HL-60/S4 treated with retinoic acid at 250 ng/mL for 4 days and 3 days (cell line): Measurements from ENCODE around the gene SMAD4.
"Not testable (repeated sequence)": the region's sequence is repeated elsewhere in the genome, so short reads cannot be mapped to it uniquely, and the experiment has no call there.

Experiments
- in situ Hi-C: fragments of 300-500 bp; cut with MboI; formaldehyde crosslinking; loops from 2 replicates; pipeline ENCODE4 v1.7.0; 2022; ENCODE audit warnings: low sequenced_read_pairs

Gene SMAD4

DNA sequence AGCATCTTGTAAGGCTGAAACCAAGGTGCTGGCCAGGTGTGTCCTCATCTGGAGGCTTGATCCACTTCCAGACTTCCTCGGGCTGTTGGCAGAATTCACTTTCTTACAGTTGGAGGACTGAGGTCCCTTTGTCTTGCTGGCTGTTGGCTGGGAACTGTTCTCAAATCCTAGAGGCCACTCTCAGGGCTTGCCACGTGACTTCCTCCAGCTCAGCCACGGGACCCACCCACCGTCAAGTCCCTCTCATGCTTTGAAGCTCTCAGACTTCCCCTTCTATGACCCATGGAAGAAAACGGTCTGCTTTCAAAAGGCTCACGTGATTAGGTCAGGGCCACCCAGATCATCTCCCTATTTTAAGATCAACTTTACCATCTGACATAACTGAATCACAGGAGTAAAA is 77.1 kb downstream of the SMAD4 start:
- in situ Hi-C loops, result no loop called here

DNA sequence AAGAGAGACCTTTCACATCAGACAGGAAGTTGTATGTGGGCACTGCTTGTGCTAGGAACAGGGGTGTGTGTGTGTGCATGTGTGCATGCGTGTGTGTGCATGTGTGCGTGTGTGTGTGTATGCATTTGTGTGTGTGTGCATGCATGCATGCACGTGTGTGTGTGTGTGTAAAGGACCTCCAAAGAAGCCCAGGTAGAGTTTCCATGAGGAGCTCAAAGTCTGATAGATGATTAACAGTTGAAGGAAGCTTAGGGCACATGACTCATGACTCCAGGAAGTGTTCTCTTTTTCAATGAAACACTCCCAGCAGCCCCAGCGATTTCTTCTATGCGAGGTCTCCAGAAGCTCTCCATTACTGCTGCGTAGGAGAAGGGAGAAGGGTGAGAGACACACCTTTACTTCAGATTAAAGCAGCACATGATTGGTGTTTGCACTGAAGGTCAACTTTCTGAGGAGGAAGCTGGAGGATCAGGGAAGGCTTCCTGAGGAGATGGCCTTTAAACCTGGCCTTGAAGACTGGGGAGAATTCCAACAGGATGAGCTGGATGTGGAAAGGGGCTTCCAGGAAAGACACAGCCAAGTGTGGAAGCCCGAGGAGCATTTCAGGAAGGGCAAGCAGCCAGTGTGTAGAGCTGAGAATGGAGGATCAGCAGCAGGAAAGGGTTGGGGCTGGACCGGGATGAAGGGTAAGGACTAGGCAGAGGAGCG is 77.7 kb downstream of the SMAD4 start:
- in situ Hi-C loops, result no loop called here

DNA sequence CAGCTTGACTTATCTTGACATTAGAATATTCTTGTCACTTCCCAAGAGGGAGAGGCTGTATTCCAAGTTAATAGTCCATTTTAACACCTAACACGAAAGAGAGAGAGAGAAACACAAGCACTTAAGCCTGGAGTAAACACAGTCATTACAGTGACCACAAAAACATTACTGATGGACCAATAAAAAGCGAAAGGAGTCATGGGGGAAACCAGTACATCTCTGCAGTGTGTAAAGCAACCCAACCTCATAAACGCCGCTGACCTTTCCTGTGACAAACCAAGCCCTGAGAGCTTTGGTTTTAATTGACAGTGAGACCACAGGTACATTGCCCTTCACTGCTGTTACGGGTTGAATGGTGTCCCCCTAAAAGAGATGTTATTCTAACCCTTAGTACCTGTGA is 78.3 kb downstream of the SMAD4 start:
- in situ Hi-C loops, result no loop called here

DNA sequence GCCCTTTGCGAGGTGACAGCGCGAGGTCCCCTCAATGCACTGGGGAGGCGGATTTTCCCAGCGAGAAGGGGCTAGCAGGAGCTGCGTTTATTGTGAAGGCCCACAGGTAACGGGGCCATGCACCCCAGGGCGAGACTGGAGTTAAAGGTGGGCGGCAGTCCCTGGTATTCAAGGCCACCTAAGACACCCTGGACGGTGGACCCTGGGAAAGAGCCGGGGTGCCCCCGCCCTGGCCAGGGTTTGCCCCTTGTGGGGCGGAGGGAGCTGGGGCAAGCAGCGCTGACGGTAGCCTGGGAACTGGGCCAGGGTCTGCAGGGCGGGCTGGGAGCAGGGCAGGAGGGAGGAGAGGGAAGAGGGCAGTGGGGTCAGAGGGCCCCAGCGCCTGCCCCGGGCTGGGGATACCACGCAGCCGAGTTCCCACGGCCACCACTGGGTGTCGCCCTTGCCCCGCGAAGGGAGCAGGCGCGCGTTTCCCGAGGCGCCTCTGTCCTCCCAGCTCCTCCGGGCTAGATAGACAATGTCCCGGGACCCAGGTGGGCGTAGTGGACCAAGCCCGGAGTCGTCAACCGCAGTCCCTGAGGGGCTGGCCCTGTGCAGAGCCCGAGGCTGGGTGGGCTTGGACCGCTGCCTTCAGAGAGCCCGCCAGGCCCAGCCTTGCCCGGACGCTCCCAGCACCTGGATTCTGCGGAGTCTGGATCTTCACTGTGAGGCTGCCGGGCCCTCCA is 80.2 kb downstream of the SMAD4 start:
- in situ Hi-C loops, result no loop called here

DNA sequence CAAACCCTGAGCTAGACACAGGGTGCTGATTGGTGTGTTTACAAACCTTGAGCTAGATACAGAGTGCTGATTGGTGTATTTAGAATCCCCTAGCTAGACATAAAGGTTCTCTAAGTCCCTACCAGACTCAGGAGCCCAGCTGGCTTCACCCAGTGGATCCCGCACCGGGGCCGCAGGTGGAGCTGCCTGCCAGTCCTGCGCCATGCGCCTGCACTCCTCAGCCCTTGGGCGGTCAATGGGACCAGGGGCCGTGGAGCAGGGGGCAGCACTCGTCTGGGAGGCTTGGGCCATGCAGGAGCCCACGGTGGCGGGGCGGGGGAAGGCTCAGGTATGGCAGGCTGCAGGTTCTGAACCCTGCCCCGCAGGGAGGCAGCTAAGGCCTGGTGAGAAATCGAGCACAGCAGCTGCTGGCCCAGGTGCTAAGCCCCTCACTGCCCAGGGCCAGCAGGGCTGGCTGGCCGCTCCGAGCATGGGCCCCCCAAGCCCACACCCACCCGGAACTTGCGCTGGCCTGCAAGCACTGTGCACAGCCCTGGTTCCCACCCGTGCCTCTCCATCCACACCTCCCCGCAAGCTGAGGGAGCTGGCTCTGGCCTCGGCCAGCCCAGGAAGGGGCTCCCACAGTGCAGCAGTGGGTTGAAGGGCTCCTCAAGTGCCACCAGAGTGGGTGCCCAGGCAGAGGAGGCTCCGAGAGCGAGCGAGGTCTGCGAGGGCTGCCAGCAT is 81.8 kb downstream of the SMAD4 start:
- in situ Hi-C loops, result not testable (repeated sequence)

DNA sequence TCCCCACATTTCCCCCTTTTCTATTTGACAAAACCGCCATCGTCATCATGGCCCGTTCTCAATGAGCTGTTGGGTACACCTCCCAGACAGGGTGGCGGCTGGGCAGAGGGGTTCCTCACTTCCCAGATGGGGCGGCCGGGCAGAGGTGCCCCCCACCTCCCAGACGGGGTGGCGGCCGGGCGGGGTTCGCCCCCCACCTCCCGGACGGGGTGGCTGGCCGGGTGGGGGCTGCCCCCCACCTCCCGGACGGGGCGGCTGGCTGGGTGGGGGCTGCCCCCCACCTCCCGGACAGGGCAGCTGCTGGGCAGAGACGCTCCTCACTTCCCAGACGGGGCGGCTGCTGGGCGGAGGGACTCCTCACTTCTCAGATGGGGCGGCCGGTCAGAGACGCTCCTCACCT is 87.0 kb downstream of the SMAD4 start:
- in situ Hi-C loops, result not testable (repeated sequence)

DNA sequence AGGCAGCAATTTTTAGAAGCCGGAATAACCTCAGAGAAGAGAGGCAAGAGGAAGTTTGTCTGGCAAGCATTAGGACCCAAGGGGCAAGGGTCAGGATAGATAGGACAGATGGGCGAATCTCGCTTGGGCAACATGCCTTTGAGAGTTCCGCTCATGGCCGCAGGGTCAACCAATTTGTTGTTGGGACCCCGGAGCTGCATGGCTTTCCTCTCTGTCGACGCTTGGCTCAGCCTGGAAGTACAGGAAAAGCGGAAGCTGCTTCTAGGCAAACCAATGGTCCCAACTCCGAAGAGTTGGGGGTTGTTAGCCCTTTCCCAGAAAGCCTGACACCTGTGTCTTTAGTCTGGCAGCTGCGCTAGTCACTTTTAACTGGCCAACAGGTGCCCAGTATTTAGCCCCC is 89.5 kb downstream of the SMAD4 start:
- in situ Hi-C loops, result not testable (repeated sequence)

DNA sequence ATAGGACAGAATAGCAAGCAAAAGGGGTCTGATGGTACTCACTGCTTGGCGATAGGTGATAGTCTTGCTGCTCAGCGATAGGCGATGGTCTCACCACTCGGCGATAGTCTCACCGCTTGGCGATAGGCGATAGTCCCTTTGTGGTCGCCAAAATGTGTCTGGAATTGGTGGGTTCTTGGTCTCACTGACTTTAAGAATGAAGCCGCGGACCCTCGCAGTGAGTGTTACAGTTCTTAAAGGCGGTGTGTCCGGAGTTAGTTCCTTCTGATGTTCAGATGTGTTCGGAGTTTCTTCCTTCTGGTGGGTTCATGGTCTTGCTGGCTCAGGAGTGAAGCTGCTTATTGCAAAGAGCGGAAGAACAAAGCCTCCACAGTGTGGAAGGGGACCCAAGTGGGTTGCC is 90.0 kb downstream of the SMAD4 start:
- in situ Hi-C loops, result not testable (repeated sequence)

DNA sequence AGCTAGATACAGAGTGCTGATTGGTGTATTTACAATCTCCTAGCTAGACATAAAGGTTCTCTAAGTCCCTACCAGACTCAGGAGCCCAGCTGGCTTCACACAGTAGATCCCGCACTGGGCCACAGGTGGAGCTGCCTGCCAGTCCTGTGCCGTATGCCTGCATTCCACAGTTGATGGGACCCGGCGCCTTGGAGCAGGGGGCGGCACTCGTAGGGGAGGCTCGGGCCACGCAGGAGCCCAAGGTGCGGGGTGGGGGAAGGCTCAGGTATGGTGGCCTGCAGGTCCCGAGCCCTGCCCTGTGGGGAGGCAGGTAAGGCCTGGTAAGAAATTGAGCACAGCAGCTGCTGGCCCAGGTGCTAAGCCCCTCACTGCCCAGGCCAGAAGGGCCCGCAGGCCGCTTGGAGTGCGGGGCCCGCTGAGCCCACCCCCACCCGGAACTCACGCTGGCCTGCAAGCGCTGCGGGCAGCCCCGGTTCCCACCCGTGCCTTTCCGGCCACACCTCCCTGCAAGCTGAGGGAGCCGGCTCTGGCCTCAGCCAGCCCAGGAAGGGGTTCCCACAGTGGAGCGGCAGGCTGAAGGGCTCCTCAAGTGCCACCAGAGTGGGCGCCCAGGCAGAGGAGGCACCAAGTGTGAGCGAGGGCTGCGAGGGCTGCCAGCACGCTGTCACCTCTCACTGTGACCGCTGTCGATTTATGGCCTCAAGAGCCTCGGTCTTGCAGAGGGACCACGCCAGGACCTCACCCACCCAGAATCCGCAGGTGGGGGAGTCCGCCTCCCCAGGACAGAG is 91.0 kb downstream of the SMAD4 start:
- in situ Hi-C loops, result no loop called here

DNA sequence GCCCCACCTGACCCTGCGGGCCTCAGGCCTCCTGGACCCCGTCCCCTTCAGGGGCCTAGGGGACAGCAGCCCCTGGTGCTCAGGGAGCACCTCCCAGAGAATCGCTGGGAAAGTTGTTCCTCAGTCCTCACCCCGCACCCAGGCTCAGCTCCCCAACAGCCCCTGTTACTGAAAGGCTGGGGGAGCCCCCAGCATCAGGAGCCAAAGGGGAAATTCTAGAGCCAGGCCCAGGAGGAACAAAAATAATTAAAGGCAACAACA is 91.5 kb downstream of the SMAD4 start:
- in situ Hi-C loops, result no loop called here

DNA sequence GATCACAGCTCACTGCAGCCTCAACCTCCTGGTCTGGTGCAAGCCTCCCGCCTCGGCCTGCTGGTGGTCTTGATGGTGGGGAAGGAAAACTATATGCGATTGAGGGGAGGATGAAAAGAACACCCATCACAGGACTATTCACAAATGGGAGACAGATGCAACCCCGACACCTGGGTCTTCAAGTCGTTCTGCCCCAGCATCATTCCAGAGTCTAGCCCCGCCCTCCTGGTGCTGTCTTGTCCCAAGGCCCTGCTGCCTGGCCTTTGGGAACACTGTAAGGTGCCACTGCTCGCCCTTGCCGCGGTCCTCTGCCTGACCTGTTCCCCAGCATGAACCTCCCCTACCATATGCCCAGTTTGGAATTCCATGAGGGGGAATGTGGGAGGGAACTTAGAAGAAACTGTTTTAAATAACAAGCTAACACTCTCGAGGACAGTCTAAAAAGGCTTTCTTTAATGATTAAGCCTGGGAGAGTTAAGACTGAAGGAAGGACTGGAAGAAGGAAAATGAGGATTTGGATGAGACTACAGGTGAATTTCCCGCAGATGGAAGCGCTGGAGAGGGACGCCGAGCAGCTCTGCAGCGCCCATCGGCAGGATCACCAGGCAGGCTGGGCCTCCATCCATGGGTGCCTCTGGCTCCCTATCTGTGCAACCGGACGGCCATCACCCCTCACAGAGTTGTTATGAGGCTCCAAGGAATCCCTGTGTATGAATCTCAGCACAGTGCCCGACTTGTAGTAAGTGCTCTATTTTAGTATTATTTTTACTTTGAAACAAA is 92.4 kb downstream of the SMAD4 start:
- in situ Hi-C loops, result no loop called here

DNA sequence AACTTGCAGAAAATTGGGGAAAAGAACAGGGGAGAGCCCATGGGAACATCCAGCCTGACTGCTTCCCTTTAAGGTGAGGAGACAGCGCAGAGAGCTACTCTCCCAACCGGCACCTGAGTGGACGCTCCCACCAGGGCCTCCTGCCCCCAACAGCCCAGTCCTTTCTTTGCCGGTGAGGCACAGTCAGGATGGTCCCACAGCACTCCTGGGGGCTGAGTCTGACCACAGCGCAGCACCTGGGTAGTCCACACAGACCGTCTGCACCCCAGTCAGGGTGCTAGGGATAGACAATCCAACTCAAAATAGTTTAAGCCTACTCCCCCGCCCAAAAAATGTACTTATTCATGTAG is 93.0 kb downstream of the SMAD4 start:
- in situ Hi-C loops, result no loop called here

DNA sequence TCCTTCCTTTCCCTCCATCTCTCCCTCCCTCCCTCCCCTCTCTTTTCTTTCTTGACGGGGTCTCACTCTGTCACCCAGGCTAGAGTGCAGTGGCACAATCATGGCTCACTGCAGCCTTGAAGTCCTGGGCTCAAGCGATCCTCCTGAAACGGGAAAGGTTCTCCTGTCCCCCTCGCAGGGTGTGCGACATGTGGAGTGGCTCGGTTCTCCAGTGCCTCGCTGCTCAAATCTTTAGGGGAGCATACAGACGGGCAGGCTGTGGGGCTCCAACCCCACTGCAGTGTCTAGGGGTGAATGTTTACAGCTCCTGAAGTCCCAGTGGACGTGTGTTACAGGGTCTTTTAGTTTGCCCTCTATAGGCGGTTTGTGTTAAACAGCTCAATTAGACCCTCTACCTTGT is 93.5 kb downstream of the SMAD4 start:
- in situ Hi-C loops, result no loop called here

DNA sequence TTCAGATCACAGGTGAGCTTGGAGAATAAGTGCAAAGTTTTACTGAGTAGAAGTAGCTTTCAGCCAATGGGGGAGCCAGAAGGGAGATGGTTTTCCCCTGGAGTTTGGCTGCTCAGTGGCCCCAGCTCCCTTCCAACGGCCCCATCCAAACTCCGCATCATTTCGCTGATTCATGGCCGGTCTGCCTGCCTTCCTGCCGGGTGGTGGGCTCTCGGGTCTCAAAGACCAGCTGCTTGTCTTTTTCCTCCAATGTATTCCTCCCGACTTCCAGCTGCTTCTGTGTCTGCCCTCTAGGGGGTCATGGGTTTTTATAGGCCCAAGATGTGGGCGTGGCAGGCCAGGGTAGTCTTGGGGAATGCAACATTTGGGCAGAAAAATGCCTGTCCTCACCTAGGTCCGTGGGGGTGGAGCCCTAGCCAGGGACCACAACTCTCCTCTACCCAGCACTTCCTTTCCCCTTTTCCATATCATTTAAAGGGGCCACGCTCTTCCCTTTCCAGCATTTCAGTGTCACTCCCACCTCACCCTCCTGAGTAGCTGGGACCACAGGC is 94.0 kb downstream of the SMAD4 start:
- in situ Hi-C loops, result no loop called here

DNA sequence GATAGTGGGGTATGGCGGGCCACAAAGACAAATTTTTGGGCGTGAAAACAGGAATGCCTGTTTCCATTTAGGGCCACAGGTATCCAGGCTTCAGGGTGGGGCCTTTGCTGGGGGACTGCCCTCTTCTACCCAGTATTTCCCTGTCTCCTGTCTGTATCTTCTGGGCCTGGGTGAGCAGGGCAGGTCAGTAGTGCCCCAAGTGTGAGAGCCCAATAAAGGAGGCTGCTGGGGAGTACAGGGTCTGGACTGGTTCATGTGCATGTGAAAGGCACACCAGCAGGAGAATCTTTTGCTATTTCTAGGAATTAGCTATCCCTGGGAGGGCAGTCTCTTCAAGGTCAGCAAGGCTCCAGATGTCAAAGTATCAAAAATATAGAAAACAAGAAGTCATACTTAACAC is 96.0 kb downstream of the SMAD4 start:
- in situ Hi-C loops, result no loop called here

DNA sequence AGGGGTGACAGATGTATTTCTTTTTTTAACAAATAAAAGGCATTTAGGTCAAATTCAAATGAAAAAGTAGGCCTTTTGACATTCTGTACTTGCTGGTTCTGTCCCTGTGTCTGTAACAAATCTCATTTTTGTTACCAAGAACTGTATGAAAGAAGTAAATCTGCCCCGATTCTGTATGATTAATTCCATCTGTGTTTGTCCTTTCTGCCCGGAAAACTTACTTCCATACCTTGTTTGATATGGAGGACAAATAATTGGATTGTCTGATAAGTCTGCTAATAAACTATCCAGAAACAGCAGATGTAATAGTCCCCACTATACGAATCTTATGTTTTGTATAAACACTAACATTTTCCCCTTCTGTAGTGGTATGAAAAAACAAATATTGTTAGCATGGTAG is 97.7 kb downstream of the SMAD4 start:
- in situ Hi-C loops, result no loop called here

DNA sequence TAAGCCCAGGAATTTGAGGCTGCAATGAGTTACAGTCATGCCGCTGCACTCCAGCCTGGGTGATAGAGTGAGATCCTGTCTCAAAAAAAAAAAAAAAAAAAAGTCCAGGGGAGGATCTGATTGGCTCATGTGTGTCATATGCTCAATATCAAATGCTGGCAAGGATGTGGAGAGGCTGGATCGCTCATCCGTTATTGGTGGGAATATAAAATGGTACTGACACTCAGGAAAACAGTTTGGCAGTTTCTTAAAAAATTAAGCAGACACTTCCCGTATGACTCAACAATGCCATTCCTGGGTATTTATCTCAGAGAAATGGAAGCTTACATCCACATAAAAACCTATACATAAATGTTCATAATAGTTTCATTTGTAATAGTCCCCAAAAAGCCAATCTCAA is 98.5 kb downstream of the SMAD4 start:
- in situ Hi-C loops, result no loop called here

DNA sequence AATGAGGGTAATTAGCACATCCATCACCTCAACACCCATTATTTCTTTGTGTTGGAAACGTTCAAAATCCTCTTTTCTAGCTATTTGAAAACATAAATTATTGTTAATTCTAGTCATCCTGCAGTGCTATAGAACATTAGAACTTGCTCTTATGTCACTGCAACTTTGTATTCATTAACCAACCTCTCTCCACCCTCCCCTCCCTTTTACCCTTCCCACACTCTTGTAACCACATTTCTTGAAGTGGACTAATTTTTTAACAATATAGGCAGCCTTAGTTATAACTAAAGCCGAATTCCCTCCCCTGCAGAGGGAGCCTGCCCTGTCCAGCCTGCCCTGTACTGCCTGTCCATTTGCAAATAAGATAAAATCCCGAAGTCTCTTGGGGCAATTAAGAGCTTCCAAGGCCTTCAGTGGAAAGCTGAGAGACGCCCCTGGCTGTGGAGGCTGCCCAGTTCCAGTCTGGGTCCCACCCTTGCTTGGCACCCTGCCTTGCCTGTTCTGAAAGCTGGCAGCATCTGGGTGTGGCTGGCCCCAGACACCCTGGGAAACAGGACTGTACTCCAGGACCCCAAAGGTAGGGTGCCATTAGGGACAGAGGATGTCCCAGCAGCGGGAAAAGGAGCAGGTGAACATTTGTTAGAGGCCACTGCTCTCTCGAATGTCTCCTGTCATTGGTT is 102.4 kb downstream of the SMAD4 start:
- in situ Hi-C loops, result no loop called here

DNA sequence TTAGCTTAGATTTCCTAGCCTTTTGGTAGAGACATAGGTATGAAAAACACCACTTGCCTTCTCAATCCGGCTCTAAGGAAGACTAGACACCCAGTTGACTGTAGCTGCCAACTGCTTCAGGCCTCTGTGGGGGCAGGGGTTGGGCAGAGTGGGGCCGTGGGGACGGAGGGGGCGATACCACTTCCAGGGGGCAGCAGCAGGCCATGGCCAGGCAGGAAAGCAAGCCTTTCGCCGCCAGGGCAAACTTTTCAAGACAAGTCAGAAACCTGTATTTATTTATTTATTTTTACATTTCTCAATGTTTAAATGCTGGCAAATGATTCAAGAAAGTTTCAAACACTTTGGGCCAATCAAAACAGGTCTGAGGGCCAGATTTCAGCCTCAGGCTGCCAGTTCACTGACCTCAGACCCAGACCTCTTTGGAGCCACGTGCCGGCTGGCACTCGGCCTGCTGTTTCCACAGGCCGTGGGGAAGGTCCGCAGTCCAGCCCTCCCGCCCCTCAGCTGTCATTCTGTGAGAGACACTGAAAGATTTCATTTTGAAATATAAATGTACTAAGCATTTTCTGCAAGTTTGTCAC is 103.7 kb downstream of the SMAD4 start:
- in situ Hi-C loops, result no loop called here
